22Rv1 (cell line): ENCODE results near the gene SGPL1.

Experiments used
- CTCF ChIP-seq: fragments of 450-650 bp; IDR thresholded peaks from 2 replicates; pipeline ENCODE4 v1.5.1; 2017; ENCODE audit warnings: mild to moderate bottlenecking
- ZFX ChIP-seq: fragments of 450-650 bp; IDR thresholded peaks from 2 replicates; pipeline ENCODE4 v1.6.1; 2017; ENCODE audit warnings: antibody characterized with exemption, borderline replicate concordance

- TF ChIP-seq CTCF: no peak
- TF ChIP-seq ZFX: no peak
Observed at GRCh38 chr10:70843333-70843732, 27.6 kb downstream of the SGPL1 start.
